ENCODE results near the gene CASKIN2. TPM values are rescaled to one million over a fixed set of nuclear protein-coding genes. Genes with fewer than 3 reads are reported as not detected.

The CASKIN2 gene
- total RNA-seq, 4 donors from 2014 or later: 13.7 to 46.0 (median 15.6) TPM

DNA sequence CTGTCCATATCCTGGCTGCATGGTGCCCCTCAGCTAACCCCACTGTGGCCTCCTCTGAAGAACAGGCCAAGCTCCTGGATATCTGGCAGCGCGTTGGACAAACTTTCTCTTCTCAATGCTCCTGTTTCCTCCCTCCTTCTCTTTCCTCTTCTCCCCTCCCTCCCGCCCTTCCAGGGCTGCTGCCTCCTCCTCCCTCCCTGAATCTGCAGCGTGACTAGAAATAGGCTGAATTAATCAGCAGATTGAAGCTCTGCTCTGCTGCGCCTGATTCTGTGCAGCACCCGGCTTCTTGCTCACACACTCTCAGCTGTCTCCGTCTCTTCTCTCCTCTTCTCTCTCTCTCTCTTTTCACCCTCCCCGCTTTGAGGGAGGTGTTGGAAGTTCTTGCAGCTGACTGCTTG, 39.1 kb downstream of the CASKIN2 start:
- H3K36me3 ChIP-seq: peaks cover 0 to 21% of the 10 kb centered on the region in 2 donors
- no peaks in the 10 kb centered on the region for H3K9me3 ChIP-seq
- peak overlapping the region in 1 of 2 donors; percentile 8 for H3K4me3 ChIP-seq
- TF ChIP-seq POLR2A (IDR thresholded peaks at IDR 0.05) (no peak), EP300 (IDR thresholded peaks at IDR 0.05) (no peak), POLR2AphosphoS5 (IDR thresholded peaks at IDR 0.05) (no peak)
- TF ChIP-seq, protein P1, sequence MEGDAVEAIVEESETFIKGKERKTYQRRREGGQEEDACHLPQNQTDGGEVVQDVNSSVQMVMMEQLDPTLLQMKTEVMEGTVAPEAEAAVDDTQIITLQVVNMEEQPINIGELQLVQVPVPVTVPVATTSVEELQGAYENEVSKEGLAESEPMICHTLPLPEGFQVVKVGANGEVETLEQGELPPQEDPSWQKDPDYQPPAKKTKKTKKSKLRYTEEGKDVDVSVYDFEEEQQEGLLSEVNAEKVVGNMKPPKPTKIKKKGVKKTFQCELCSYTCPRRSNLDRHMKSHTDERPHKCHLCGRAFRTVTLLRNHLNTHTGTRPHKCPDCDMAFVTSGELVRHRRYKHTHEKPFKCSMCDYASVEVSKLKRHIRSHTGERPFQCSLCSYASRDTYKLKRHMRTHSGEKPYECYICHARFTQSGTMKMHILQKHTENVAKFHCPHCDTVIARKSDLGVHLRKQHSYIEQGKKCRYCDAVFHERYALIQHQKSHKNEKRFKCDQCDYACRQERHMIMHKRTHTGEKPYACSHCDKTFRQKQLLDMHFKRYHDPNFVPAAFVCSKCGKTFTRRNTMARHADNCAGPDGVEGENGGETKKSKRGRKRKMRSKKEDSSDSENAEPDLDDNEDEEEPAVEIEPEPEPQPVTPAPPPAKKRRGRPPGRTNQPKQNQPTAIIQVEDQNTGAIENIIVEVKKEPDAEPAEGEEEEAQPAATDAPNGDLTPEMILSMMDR (IDR thresholded peaks at IDR 0.05): no peak
- no peaks in the 10 kb centered on the region for H3K27me3 ChIP-seq
- 0 to 11% methylated on average over 7 of the region's 8 CpGs for WGBS, 2 donors (ENCODE audit: low coverage in 1 of 2)
- H3K27ac ChIP-seq: peak overlapping the region in 3 of 4 donors; percentile 65 to 75 (median 74)
- ATAC-seq: peak; percentile 62
- peaks cover 3 to 76% (median 31%) of the 10 kb centered on the region in 3 donors for H3K4me1 ChIP-seq

DNA sequence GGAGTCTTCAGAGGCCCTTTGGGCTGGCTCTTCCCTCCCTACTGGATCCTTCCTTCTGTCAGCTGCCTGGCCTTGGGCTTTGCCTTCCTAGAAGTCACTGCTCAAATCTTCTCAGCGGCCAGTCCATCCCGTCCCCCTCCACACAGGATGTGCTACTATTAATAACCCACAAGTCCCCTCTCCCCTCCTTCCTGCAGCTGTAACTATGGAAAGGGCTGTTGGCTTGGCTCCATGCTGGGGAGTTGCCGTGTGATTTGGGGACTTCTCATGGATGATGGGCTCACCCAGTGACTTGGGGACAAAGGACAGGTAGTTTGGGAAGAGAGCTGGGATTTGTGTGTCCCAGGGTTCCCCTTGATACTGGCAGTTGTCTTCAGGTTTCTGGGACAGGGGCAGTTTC, 39.5 kb downstream of the CASKIN2 start:
- WGBS, 2 donors (ENCODE audit: low coverage in 1 of 2): 25% methylated on average over 2 of the region's 3 CpGs; no CpG with 5 or more reads in 1 of the 2 donors
- Histone ChIP-seq H3K9me3 (no peaks in the 10 kb centered on the region), H3K4me3 (peak overlapping the region in 1 of 2 donors; percentile 8), H3K27me3 (no peaks in the 10 kb centered on the region), H3K27ac (peak overlapping the region in 3 of 4 donors; percentile 65 to 75 (median 74)), H3K36me3 (peaks cover 0 to 21% of the 10 kb centered on the region in 2 donors), H3K4me1 (peaks cover 3 to 72% (median 31%) of the 10 kb centered on the region in 3 donors)
- ATAC-seq: no peak
- TF ChIP-seq EP300 (IDR thresholded peaks at IDR 0.05) (no peak), POLR2AphosphoS5 (IDR thresholded peaks at IDR 0.05) (no peak), POLR2A (IDR thresholded peaks at IDR 0.05) (no peak)
- TF ChIP-seq, protein P1 (IDR thresholded peaks at IDR 0.05): no peak

DNA sequence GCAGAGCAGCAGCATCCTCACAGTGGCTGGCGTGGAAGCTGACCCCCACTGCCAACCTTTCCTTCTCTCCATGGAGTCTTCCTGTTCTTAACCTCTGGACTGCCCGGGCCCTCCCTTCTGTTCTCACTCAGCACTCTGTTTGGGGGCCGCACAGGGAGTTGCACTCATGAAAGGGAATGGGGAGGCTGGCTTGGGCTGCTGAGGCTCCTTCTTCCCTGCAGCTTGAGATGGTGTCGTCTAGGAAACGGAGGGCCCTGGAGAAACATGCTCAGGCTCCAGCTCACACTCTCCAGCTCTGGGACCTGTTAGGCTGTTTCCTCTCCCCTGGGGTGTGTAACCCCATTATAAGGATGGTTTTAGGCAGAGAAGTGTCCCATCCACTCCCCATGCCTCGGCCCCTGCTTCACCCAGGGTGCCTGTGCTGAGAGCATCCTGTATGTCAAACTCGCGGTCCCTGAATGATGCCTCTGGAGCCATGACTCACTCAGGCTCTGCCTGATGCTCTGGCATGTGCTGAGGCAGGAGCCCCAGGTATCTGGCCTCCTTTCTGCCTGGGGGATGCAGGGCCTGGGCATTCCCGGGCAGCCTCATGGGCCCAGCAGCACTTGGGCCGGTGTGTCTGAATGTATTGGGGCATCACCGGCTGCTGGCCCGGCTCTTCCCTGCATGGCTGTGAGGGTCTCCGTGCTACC, 40.0 kb downstream of the CASKIN2 start:
- Histone ChIP-seq H3K9me3 (no peaks in the 10 kb centered on the region), H3K4me1 (peaks cover 3 to 66% (median 31%) of the 10 kb centered on the region in 3 donors), H3K27ac (peak overlapping the region in 3 of 4 donors; percentile 65 to 75 (median 74)), H3K36me3 (peaks cover 0 to 21% of the 10 kb centered on the region in 2 donors), H3K27me3 (no peaks in the 10 kb centered on the region), H3K4me3 (no peak overlapping the region)
- no CpG with 5 or more reads among the region's 13 CpGs for WGBS, 2 donors (ENCODE audit: low coverage in 1 of 2)
- no peak for ATAC-seq
- TF ChIP-seq, protein P1 (IDR thresholded peaks at IDR 0.05): no peak
- TF ChIP-seq EP300 (IDR thresholded peaks at IDR 0.05) (no peak), POLR2AphosphoS5 (IDR thresholded peaks at IDR 0.05) (no peak), POLR2A (IDR thresholded peaks at IDR 0.05) (no peak)

DNA sequence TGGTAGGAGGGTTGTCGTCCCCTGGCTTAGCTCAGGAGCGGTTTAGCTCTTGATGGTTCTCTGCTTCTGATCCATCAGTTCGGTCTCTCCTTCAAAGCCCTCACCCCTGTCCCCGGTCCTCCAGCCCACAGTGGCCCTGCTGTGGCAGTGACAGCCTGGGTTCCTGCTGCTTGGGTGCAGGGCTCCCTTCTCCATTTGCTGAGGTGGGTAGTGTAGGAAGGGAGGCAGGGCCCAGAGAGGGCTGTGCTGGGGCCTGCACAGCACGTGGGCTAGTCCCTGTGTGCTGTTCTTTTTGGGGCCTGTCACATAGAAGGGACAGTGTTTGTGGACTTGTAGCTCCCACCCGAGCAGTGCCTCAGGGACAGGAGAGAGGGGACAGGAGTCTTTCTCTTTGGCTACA, 40.6 kb downstream of the CASKIN2 start:
- H3K4me1 ChIP-seq: peaks cover 3 to 64% (median 31%) of the 10 kb centered on the region in 3 donors
- no peak overlapping the region for H3K4me3 ChIP-seq
- no peak for ATAC-seq
- H3K27ac ChIP-seq: peak overlapping the region in 3 of 4 donors; percentile 65 to 75 (median 74)
- 91 to 100% methylated on average over 3 to 4 of the region's 6 CpGs for WGBS, 2 donors (ENCODE audit: low coverage in 1 of 2)
- H3K36me3 ChIP-seq: peaks cover 0 to 21% of the 10 kb centered on the region in 2 donors
- TF ChIP-seq POLR2AphosphoS5 (IDR thresholded peaks at IDR 0.05): no peak
- TF ChIP-seq POLR2A (IDR thresholded peaks at IDR 0.05): no peak
- TF ChIP-seq, protein P1 (IDR thresholded peaks at IDR 0.05): no peak
- TF ChIP-seq EP300 (IDR thresholded peaks at IDR 0.05): no peak
- no peaks in the 10 kb centered on the region for H3K9me3 ChIP-seq
- no peaks in the 10 kb centered on the region for H3K27me3 ChIP-seq

DNA sequence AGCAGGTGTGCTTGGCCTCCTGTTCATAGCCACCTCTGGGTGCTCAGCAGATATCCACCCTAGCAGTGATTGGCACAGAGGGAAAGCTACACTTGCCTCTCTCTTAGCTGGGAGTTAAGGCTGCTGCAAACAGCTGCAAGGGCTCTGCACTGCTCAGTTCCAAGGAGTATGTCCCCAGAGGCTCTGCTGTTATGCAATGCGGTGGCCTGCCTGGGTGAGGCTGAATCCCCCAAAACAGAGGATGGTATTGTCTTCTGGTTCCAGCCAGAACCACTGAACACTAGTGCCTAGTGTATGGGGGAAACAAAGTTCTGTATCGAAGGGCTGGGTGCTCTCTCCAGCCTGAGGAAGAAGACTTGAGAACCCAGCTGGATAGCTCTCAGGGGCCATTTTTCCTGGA, 42.1 kb downstream of the CASKIN2 start:
- WGBS, 2 donors (ENCODE audit: low coverage in 1 of 2): 88% methylated on average over 1 of the region's 2 CpGs; no CpG with 5 or more reads in 1 of the 2 donors
- Histone ChIP-seq H3K4me1 (peaks cover 3 to 65% (median 31%) of the 10 kb centered on the region in 3 donors), H3K4me3 (no peak overlapping the region), H3K36me3 (peaks cover 0 to 21% of the 10 kb centered on the region in 2 donors), H3K27ac (peak overlapping the region in 3 of 4 donors; percentile 33 to 74 (median 41)), H3K27me3 (no peaks in the 10 kb centered on the region), H3K9me3 (no peaks in the 10 kb centered on the region)
- TF ChIP-seq POLR2A (IDR thresholded peaks at IDR 0.05) (no peak), POLR2AphosphoS5 (IDR thresholded peaks at IDR 0.05) (no peak)
- ATAC-seq: no peak
